Transverse colon (tissue), 4 donors: Measurements from ENCODE around the gene GMDS.

Experiments used
- POLR2AphosphoS5 ChIP-seq, 3 donors: sonication (generic); formaldehyde crosslinking; IDR thresholded peaks; one replicate each; pipeline ENCODE4 v1.6.1; 2016; ENCODE audit warnings: antibody characterized with exemption in 3 of 3
- TF ChIP-seq, protein P1 (sequence below), 5 experiments: fragments of 200-600 bp in 3 of 5; fragments of 450-650 bp in 2 of 5; sonication (generic) in 3 of 5; IDR thresholded peaks; 1 replicate in 2 of 5; 2 replicates in 3 of 5; pipeline ENCODE4 v1.5.1; 2016 to 2017; ENCODE audit warnings: antibody characterized with exemption in 5 of 5, inconsistent platforms in 3 of 5, mild to moderate bottlenecking in 2 of 5, moderate library complexity in 1 of 5

DNA sequence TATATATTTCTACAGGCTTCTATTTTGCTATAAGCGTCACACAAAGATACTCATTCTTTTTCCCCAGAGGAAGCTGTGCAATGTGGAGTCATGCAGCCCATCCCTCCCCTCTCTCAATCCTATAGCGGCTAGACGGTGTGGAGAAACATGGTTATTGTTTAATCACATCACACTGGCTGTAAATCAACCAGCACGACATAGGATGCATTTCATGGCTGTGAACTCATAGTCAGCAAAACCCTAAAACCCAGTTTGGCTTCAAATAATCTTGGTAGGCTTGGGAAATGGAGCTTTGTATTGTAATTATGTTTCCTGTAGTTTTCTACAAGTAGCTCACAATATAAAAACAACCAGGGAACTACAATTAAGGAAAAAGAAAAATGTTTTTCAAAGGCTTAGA lies 618.9 kb downstream of the GMDS start:
- TF ChIP-seq, protein P1, sequence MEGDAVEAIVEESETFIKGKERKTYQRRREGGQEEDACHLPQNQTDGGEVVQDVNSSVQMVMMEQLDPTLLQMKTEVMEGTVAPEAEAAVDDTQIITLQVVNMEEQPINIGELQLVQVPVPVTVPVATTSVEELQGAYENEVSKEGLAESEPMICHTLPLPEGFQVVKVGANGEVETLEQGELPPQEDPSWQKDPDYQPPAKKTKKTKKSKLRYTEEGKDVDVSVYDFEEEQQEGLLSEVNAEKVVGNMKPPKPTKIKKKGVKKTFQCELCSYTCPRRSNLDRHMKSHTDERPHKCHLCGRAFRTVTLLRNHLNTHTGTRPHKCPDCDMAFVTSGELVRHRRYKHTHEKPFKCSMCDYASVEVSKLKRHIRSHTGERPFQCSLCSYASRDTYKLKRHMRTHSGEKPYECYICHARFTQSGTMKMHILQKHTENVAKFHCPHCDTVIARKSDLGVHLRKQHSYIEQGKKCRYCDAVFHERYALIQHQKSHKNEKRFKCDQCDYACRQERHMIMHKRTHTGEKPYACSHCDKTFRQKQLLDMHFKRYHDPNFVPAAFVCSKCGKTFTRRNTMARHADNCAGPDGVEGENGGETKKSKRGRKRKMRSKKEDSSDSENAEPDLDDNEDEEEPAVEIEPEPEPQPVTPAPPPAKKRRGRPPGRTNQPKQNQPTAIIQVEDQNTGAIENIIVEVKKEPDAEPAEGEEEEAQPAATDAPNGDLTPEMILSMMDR (IDR thresholded peaks at IDR 0.05): no peak
- no peak for TF ChIP-seq POLR2AphosphoS5 (IDR thresholded peaks at IDR 0.05)
